Activated effector memory CD4-positive, alpha-beta T cell treated with anti-CD3 and anti-CD28 coated beads, Interleukin-2, amount 50 U/mL, for 16 hours (primary cell): ENCODE measurements around the gene ADRB2.
A peak's percentile ranks its signal among the peaks of the same experiment; 100 is the strongest.
"Not testable (repeated sequence)": the region's sequence is repeated elsewhere in the genome, so short reads cannot be mapped to it uniquely, and the experiment has no call there.

ENCODE experiments used
- DNase-seq: peaks from one replicate; pipeline ENCODE4 v3.0.0-alpha.2; 2020

Gene ADRB2

GRCh38 chr5:148826053-148826738 lies at the start of gene ADRB2:
Gene ADRB2 (plus strand): TSS chr5:148826611. CDS start chr5:148826832, 221 bp downstream.
- DNase-seq: peak; percentile 94

GRCh38 chr5:148776780-148777179 lies 49.6 kb upstream of the ADRB2 start:
- no peak for DNase-seq

GRCh38 chr5:148778882-148779281 lies 47.5 kb upstream of the ADRB2 start:
- no peak for DNase-seq

GRCh38 chr5:148780711-148781110 lies 45.7 kb upstream of the ADRB2 start:
- DNase-seq: no peak

- DNase-seq: no peak
These were observed 44.6 kb upstream of the ADRB2 start for GRCh38 chr5:148781766-148782165.

GRCh38 chr5:148785223-148785622 lies 41.2 kb upstream of the ADRB2 start:
- no peak for DNase-seq

GRCh38 chr5:148786456-148786855 lies 40.0 kb upstream of the ADRB2 start:
- no peak for DNase-seq

GRCh38 chr5:148788636-148789035 lies 37.8 kb upstream of the ADRB2 start:
- no peak for DNase-seq

- DNase-seq: no peak
These were observed 35.7 kb upstream of the ADRB2 start for GRCh38 chr5:148790545-148791333.

GRCh38 chr5:148791334-148791667 lies 35.1 kb upstream of the ADRB2 start:
- no peak for DNase-seq

GRCh38 chr5:148791696-148792095 lies 34.7 kb upstream of the ADRB2 start:
- DNase-seq: no peak

GRCh38 chr5:148792744-148793143 lies 33.7 kb upstream of the ADRB2 start:
- DNase-seq: no peak

GRCh38 chr5:148793261-148793660 lies 33.1 kb upstream of the ADRB2 start:
- DNase-seq: no peak

GRCh38 chr5:148794275-148794674 lies 32.1 kb upstream of the ADRB2 start:
- DNase-seq: no peak

GRCh38 chr5:148794729-148795561 lies 31.5 kb upstream of the ADRB2 start:
- no peak for DNase-seq

- DNase-seq: no peak
These were observed 29.5 kb upstream of the ADRB2 start for GRCh38 chr5:148796936-148797335.

GRCh38 chr5:148798786-148799185 lies 27.6 kb upstream of the ADRB2 start:
- no peak for DNase-seq

GRCh38 chr5:148799737-148800527 lies 26.5 kb upstream of the ADRB2 start:
- DNase-seq: no peak

- no peak for DNase-seq
These were observed 24.6 kb upstream of the ADRB2 start for GRCh38 chr5:148801682-148802276.

- not testable (repeated sequence) for DNase-seq
These were observed 23.0 kb upstream of the ADRB2 start for GRCh38 chr5:148803451-148803850.

- DNase-seq: no peak
These were observed 22.0 kb upstream of the ADRB2 start for GRCh38 chr5:148804393-148804792.
